NCI-H1694 treated with DMSO at 0.1 percent for 48 hours (cell line): ENCODE measurements around the gene BAG3.

Source experiments
- DNase-seq: peaks from one replicate; lab custom pipeline; 2025; lab: John Stamatoyannopoulos, UW

The BAG3 gene

DNA sequence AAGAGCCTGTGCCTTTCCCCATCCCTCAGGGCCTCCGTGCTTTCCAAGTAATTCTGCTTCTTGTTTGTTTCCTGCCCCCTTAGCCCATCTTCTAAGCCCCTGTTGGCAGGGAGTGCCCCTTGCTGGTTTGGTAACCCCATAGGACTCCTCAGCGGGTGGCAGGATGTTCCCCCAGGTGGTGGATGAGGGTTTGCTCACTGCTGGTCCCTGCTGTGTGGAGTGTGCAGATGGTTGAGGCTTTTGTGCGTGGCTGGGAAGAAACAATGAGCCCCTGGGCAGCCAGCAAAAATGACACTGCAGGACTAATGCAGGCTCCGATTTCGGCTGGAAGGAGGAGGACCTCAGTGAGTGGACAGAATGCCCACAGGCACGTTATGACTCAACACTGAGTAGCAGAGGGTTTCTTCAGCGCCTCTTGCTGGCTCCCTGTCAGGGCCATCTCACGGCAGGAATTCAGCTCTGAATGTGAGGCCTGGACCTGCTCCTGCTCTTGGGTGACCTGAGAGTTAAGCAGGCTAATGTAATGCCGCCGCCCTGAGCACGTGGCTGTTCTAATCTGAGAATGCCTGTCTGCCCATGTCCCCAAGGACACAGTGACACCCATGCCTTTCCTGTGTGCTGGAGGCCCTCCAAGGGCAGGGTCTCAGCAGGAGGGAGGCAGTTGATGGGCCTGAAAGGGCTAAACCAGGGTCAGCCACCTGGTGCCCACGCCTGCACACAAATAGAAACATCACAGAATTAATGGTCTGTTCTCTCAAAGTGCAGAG lies 16.6 kb downstream of the BAG3 start:
- no peak for DNase-seq

DNA sequence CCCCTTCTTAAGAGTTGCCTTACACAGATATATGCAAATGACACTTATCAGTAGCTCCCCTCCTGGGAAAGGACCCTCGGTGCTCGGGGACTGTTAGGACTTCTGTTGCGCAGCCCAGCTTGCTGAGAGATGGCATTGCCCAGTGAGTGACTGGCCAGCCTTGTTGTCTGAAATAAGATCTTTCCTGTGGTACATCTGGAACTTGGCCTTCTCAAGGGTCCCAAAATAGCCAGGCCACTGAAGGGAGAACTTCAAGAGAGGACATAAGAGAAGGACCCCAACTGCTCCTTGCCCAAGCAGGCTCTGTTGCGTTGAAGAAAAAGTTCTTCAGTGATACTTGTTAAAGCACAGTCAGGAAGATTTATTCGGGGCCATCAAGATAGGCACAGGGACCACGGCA lies 17.3 kb downstream of the BAG3 start:
- no peak for DNase-seq

DNA sequence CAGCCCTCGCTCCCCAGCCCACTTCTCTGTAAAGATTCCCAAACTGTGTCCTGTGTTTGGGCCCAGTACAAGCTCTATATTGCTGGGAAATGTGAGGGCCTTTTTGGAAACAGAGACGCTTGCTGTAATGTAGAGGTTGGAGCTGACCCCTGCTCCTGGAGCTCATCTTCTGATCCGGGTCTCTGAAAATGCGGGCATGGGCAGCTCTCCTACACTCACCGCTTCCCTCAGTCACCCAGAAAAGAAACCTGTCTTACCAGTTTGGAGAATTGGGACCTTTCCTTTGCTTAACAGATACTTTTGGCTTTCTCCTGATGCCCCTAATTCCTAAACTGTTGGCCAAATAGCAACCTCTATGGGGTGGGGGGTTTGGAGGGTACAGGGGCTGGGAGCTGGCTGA lies 18.2 kb downstream of the BAG3 start:
- DNase-seq = no peak

GRCh38 chr10:119669975-119670640 lies 18.9 kb downstream of the BAG3 start:
- no peak for DNase-seq

DNA sequence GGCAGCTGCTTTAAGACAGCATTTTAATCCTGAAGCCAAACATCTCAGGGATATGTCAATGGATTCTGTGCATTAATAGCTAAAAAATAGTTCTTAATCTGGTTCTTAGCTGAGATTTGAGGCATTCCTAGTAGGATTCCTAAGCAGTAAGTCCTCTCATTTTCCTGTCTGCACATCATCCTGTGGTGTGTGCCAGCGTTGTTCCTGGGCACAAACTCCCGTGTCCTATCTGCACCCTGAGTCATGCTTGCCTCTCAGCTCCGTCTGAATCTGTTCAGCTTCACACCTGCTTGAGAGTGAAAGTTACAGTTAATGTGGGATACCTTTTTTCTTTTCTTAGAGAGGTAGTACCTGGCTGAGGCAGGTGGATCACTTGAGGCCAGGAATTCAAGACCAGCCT lies 19.5 kb downstream of the BAG3 start:
- DNase-seq = no peak

GRCh38 chr10:119671381-119671780 lies 20.2 kb downstream of the BAG3 start:
- no peak for DNase-seq

- no peak for DNase-seq
These were observed 21.1 kb downstream of the BAG3 start for GRCh38 chr10:119672291-119672690.

- no peak for DNase-seq
These were observed 22.1 kb downstream of the BAG3 start for GRCh38 chr10:119673271-119673670.

DNA sequence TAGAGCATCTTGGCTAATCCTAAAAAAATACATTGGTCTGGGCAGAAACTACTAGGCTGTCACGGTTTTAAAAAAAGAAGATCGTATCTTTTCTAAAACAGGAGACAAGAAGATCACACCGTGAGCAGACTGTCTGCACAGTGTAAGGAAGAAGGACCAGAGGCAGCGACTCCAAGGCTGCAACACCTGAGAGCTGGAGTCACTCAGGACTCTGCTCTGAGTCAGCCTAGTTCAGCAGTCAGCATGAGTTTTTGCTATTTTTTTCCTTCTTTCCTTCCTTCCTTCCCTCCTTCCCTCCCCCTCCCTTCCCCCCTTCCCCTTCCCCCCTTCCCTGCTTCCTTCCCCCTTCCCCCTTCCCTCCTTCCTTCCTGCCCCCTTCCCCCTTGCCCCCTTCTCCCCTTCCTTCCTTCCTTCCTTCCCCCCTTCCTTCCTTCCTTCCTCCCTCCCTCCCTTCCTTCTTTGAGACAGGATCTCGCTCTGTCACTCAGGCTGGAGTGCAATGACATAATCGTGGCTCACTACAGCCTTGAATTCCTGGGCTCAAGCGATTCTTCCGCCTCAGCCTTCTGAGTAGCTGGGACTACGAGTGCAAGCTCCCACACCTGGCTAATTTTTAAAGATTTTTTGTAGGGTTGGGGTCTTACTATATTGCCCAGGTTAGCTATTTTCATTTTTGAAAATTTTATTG lies 24.4 kb downstream of the BAG3 start:
- DNase-seq = no peak

- DNase-seq = no peak
These were observed 25.9 kb downstream of the BAG3 start for GRCh38 chr10:119677126-119677525.

- DNase-seq = no peak
These were observed 26.9 kb downstream of the BAG3 start for GRCh38 chr10:119677904-119678755.

DNA sequence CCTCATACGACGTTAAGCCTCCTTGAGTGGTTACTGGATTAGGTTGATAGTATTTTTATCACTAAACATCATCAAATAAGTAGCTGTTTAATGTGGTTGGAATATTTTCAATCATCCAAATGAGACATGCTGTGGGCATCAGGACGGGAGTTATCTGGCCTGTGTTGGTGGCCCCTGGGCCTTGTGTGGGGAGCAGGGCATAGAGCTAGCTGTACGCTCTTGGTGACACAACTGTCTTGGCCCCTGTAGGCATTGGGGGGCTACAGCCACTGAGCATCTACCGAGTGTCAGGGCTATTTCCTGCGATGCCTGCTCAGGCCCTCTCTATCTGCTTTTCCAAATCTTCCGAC lies 28.3 kb downstream of the BAG3 start:
- DNase-seq = no peak

DNA sequence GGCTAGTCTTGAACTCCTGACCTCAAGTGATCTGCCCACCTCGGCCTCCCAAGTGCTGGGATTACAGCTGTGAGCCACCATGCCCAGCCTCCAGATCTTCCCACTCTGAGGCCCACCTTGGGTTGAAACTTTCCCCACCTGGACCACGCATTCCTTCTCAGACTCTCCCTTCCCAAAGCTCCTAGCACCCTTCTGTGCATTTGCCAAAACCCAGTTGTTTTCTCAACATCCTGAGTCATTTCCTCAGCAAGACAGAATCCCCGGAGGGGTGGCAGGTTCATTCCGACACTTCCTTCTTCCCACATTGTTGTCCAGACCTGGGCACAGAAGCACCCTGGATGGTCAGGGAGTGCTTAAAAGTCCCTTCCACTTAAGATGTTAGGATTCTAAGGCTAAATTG lies 28.9 kb downstream of the BAG3 start:
- DNase-seq = no peak

GRCh38 chr10:119680650-119681081 lies 29.5 kb downstream of the BAG3 start:
- no peak for DNase-seq

DNA sequence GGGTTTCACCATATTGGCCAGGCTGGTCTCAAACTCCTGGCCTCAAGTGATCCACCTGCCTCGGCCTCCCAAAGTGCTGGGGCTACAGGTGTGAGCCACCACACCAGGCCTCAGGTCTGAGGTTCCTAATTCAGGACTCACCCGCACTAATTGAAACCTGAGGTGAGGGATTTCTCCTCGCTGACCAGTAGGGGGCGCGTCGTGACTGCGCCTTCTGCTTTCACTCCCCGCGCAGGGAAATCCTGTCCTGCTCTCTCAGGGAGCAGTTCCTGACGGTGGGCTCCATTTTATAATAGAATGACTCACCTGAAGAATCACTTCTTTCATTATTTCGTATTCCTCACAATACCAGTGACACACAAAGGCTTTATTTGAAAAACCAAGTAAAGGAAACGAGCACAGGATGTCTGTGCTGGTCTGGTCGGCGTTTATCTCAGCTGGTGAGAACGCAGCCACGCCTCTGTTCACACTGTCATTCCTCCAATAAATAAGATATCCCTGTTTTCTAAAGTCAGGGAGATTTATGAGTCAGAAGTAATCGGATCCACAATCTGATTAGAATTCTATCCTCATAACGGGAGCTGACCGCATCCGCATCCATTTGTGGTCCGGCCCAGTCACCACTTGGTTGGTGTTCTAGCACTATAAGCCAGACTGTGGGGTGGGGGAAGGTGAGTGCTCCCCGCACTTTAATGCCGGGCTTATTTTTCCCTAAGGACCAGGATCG lies 35.4 kb downstream of the BAG3 start:
- DNase-seq = peak; percentile 7

DNA sequence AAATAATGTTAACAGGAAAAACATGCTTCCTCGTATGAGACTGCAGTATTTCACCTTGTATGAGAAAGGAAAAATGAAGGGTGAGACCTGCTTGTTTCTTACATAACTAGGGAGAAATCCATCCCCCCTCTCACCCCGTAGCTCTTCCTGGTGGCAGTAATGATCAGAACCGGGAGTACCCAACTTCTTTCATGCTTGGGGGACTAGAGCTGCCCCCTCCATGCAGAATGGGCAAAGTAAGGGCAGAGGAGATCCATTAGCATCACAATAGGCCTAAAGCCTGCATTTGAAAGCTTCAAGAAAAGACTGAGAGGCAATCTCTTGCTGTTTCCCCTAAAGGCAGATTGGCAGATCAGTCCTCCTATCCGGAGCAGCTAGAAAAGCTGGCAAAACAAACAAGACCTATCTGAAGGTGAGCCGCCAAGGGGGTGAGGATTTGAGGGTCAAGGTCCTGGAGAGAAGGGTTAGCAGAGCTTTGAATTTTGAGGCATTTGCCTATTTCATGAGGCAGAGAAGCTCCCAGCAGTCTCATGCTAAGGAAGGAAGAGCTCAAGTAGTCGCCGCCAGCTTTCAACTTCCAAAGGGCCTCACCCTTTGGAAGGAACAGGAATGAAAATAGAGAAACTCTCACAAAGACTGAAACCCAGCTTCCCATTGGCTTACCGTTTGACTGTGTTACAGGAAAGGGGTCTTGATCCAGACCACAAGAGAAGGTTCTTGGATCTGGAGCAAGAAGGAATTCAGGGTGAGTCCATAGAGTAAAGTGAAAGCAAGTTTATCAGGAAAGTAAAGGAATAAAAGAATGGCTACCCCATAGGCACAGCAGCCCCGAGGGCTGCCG lies 36.2 kb downstream of the BAG3 start:
- no peak for DNase-seq

DNA sequence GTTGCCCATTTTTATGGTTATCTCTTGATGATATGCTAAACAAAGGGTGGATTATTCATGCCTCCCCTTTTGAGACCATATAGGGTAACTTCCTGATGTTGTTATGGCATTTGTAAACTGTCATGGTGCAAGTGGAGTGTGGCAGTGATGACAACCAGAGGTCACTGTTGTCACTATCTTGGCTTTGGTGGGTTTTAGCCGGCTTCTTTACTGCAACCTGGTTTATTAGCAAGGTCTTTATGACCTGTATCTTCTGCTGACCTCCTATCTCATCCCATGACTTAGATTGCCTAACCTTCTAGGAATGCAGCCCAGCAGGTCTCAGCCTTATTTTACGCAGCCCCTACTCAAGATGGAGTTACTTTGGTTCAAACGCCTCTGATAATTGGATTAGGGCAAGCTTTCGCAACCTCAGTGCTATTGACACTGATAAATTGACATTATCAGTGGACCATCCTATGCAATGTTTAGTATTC lies 36.9 kb downstream of the BAG3 start:
- DNase-seq = no peak

DNA sequence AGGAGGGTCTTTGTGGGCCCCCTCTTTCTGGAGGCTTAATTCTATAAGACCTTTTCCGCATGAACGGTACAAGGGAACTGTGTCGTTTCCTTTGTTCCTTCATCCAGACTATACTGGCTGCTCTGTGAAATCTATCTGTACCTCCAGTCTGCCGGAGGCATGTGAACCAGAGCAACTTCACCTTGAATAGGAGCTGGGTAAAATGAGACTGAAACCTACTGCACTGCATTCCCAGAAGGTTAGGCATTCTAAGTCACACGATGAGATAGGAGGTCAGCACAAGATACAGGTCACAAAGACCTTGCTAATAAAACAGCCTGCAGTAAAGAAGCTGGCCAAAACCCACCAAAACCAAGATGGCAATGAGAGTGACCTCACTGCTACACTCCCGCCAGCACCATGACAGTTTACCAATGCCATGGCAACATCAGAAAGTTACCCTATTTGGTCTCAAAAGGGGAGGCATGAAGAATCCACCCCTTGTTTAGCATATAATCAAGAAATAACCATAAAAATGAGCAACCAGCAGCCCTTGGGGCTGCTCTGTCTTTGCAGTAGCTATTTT lies 37.9 kb downstream of the BAG3 start:
- DNase-seq = no peak

DNA sequence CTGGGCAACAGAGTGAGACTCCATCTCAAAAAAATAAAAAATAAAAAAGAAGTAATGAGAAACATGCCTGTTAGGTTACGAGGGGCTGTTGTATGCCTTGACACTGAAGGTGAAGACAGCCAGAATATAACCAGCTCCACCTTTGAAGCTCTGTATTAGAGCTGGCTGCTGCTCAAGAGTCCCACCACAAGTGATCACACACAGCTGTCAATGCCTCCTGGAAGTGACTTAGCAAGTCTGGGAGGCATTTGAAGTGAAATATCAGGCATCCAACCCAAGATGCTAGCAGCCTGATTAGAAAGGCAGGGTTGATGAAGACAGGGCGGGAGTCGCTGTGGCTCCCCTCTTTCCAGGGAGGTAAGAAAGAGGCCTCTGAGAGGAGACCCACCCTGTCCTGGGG lies 40.5 kb downstream of the BAG3 start:
- no peak for DNase-seq

GRCh38 chr10:119693262-119693957 lies 42.2 kb downstream of the BAG3 start:
- DNase-seq = no peak
